ENCODE measurements around the gene RSRC2.

RSRC2 gene

GRCh38 chr12:122528992-122529391 is 2.3 kb upstream of the RSRC2 start:
- TF ChIP-seq, protein P1, sequence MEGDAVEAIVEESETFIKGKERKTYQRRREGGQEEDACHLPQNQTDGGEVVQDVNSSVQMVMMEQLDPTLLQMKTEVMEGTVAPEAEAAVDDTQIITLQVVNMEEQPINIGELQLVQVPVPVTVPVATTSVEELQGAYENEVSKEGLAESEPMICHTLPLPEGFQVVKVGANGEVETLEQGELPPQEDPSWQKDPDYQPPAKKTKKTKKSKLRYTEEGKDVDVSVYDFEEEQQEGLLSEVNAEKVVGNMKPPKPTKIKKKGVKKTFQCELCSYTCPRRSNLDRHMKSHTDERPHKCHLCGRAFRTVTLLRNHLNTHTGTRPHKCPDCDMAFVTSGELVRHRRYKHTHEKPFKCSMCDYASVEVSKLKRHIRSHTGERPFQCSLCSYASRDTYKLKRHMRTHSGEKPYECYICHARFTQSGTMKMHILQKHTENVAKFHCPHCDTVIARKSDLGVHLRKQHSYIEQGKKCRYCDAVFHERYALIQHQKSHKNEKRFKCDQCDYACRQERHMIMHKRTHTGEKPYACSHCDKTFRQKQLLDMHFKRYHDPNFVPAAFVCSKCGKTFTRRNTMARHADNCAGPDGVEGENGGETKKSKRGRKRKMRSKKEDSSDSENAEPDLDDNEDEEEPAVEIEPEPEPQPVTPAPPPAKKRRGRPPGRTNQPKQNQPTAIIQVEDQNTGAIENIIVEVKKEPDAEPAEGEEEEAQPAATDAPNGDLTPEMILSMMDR (IDR thresholded peaks at IDR 0.05; ENCODE audit: low read depth, low read length), result no peak
- no peak for DNase-seq (ENCODE audit: extremely low read depth, low read depth)

GRCh38 chr12:122528582-122528981 is 1.8 kb upstream of the RSRC2 start:
- TF ChIP-seq, protein P1 (IDR thresholded peaks at IDR 0.05; ENCODE audit: low read depth, low read length), result no peak
- DNase-seq (ENCODE audit: extremely low read depth, low read depth), result no peak

DNA sequence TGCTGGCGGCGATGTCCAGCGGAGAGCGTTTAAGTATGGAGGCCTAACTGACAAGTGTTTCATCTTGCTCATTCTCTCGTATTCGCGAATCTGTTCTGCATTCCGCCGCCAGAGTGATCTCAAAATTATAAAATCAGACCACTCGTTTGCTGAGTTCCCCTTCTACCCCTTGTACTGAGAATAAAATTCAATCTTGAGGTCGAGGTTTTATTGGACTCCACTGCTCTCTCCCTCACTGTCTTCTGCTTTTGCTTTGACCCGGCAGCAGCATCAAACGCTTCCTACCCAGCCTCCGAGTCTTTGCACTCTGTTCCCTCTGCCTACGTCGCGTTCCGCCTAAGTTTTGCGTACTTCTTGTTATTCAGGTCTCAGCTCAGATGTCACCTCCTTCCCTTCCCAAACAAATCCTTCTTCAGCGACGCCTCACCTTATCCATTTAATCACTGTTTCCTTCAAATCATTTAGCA is 775 bp upstream of the RSRC2 start:
- no peak for DNase-seq (ENCODE audit: extremely low read depth, low read depth)
- TF ChIP-seq, protein P1 (IDR thresholded peaks at IDR 0.05; ENCODE audit: low read depth, low read length), result no peak

DNA sequence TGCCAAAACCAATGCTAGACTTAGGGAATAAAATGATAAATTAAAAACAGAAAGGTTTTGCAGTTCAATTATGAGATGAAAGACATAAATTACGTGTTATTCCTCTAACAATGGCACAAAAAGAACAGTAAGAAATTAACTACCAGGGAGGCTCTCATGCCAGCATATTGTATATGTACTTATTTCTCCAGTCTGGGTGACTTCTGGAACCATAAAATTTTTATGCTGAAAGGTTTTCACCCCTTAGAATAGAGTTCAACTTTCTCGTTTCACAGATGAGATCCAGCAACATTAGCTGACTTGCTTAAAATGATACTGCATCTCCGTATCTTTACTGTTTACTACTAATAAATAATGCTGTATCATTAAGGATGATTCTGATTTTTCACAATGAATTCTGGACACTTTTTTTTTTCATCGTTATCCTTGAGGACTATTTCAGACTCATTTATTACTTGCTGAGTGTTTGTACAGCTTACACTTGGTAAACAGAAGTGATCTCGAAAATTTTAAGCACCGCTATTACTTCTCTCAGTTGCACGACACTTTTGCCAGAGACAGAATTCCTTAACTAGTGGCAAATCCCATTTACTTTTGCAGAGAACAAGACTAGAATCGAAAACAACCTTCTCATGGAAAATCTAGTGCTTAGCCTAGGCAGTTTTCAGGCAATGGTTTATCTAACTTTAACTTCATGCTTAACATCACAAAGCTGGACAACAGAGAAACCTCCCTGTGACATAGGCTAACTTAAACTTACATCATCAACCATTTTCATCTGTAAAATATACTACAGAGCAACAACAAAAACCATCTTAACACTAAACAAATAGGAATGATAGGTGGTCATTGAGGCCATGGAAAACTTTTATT is 2.7 kb downstream of the RSRC2 start:
- TF ChIP-seq, protein P1 (IDR thresholded peaks at IDR 0.05; ENCODE audit: low read depth, low read length), result no peak
- no peak for DNase-seq (ENCODE audit: extremely low read depth, low read depth)

DNA sequence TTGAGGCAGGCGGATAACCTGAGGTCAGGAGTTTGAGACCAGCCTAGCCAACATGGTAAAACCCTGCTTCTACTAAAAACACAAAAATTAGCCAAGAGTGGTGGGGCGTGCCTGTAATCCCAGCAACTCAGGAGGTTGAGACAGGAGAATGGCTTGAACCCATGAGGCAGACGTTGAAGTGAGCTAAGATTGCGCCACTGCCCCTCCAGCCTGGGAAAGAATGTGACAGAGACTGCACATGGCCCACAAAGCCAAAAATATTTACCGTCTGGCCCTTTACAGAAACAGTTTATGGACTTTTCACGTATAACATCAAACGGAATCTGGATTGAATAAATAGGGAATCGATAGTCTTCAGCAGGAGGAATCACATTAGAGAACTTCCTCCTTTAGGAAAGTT is 3.5 kb downstream of the RSRC2 start:
- TF ChIP-seq, protein P1 (IDR thresholded peaks at IDR 0.05; ENCODE audit: low read depth, low read length), result no peak
- no peak for DNase-seq (ENCODE audit: extremely low read depth, low read depth)

DNA sequence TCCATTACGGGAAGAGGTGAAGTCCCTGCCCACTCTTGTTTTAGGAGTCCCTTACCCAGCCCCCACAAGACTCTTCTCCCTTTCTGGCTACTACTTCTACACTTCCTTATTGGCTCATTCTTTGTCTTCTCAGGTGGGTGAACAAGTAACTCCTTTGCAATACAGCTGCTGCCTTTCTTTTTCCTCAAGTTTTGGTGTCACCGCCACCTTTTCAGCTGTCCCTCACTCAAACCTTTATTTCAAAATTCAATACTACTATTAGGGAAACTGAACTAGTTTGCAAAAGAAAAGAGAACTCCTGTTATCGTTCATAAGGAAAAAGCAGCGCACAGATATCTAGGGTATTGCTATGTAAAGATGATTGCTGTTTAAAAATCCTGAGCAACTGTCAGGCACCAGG is 6.1 kb downstream of the RSRC2 start:
- TF ChIP-seq, protein P1 (IDR thresholded peaks at IDR 0.05; ENCODE audit: low read depth, low read length), result no peak
- no peak for DNase-seq (ENCODE audit: extremely low read depth, low read depth)

- TF ChIP-seq, protein P1 (IDR thresholded peaks at IDR 0.05; ENCODE audit: low read depth, low read length), result no peak
- DNase-seq (ENCODE audit: extremely low read depth, low read depth), result no peak
Observed at GRCh38 chr12:122519418-122519817, 7.3 kb downstream of the RSRC2 start.
